ENCODE data around the gene CXCL12.

Gene CXCL12

GRCh38 chr10:44357023-44357540 is 27.8 kb downstream of the CXCL12 start:
- TF ChIP-seq CTCF (IDR thresholded peaks at IDR 0.05; ENCODE audit: insufficient read depth, low read depth, low read length, missing control alignments) = no peak
- H3K4me3 ChIP-seq (ENCODE audit: low read length) = no peak overlapping the region
- DNase-seq (ENCODE audit: low read depth) = no peak

- DNase-seq (ENCODE audit: low read depth) = no peak
- H3K4me3 ChIP-seq (ENCODE audit: low read length) = no peak overlapping the region
- no peak for TF ChIP-seq CTCF (IDR thresholded peaks at IDR 0.05; ENCODE audit: insufficient read depth, low read depth, low read length, missing control alignments)
Measured at GRCh38 chr10:44356139-44357022, 28.5 kb downstream of the CXCL12 start.

GRCh38 chr10:44355630-44356029 is 29.3 kb downstream of the CXCL12 start:
- no peak for DNase-seq (ENCODE audit: low read depth)
- H3K4me3 ChIP-seq (ENCODE audit: low read length) = no peak overlapping the region
- no peak for TF ChIP-seq CTCF (IDR thresholded peaks at IDR 0.05; ENCODE audit: insufficient read depth, low read depth, low read length, missing control alignments)

GRCh38 chr10:44354771-44355170 is 30.1 kb downstream of the CXCL12 start:
- TF ChIP-seq CTCF (IDR thresholded peaks at IDR 0.05; ENCODE audit: insufficient read depth, low read depth, low read length, missing control alignments) = no peak
- no peak overlapping the region for H3K4me3 ChIP-seq (ENCODE audit: low read length)
- DNase-seq (ENCODE audit: low read depth) = no peak

- H3K4me3 ChIP-seq (ENCODE audit: low read length) = no peak overlapping the region
- no peak for DNase-seq (ENCODE audit: low read depth)
- TF ChIP-seq CTCF (IDR thresholded peaks at IDR 0.05; ENCODE audit: insufficient read depth, low read depth, low read length, missing control alignments) = no peak
Measured at GRCh38 chr10:44353721-44354120, 31.2 kb downstream of the CXCL12 start.

GRCh38 chr10:44353128-44353390 is 31.8 kb downstream of the CXCL12 start:
- DNase-seq (ENCODE audit: low read depth) = no peak
- no peak for TF ChIP-seq CTCF (IDR thresholded peaks at IDR 0.05; ENCODE audit: insufficient read depth, low read depth, low read length, missing control alignments)
- no peak overlapping the region for H3K4me3 ChIP-seq (ENCODE audit: low read length)
